Gastroesophageal sphincter (tissue), 4 donors: ENCODE results near the gene PHOX2B. TPM values are rescaled to one million over a fixed set of nuclear protein-coding genes. Genes with fewer than 3 reads are reported as not detected.

Experiments
- ATAC-seq: fragments of 150-250 bp; one replicate; pipeline ENCODE4 v1.9.1; 2016; ENCODE audit warnings: mild to moderate bottlenecking, moderate library complexity
- H3K27ac ChIP-seq, 4 donors: fragments of 200-600 bp; sonication (generic) in 3 of 4; 1 replicate in 3 of 4; 2 replicates in 1 of 4; pipeline ENCODE4 v1.5.1; 2016 to 2019
- H3K27me3 ChIP-seq: fragments of 200-600 bp; sonication (generic); one replicate; pipeline ENCODE4 v1.5.1; 2019
- H3K36me3 ChIP-seq, 2 donors: fragments of 200-600 bp; sonication (generic); one replicate each; pipeline ENCODE4 v1.5.1; 2019; ENCODE audit warnings: control low read depth in 1 of 2
- H3K4me1 ChIP-seq, 3 donors: fragments of 200-600 bp; sonication (generic); 1 replicate in 2 of 3; 2 replicates in 1 of 3; pipeline ENCODE4 v1.5.1; 2016 to 2019; ENCODE audit warnings: control low read depth in 2 of 3
- H3K4me3 ChIP-seq, 2 donors: fragments of 200-600 bp; sonication (generic); one replicate each; pipeline ENCODE4 v1.5.1; 2019; ENCODE audit warnings: mild to moderate bottlenecking in 1 of 2, moderate library complexity in 1 of 2
- H3K9me3 ChIP-seq, 3 donors: fragments of 200-600 bp; sonication (generic); one replicate each; pipeline ENCODE4 v1.5.1; 2017 to 2019; ENCODE audit warnings: control low read depth in 2 of 3
- CTCF ChIP-seq, 4 experiments: fragments of 200-600 bp in 2 of 4; fragments of 450-650 bp in 2 of 4; sonication (generic) in 1 of 4; IDR thresholded peaks; one replicate each; pipeline ENCODE4 v1.5.1; 2017 to 2019; ENCODE audit warnings: antibody characterized with exemption in 4 of 4, mild to moderate bottlenecking in 2 of 4, moderate library complexity in 2 of 4
- EP300 ChIP-seq: sonication (generic); formaldehyde crosslinking; IDR thresholded peaks from one replicate; pipeline ENCODE4 v1.6.1; 2017; ENCODE audit warnings: antibody characterized with exemption, mild to moderate bottlenecking
- POLR2A ChIP-seq, 2 donors: fragments of 450-650 bp; IDR thresholded peaks; one replicate each; pipeline ENCODE4 v1.6.1; 2017; ENCODE audit warnings: antibody characterized with exemption in 2 of 2, mild to moderate bottlenecking in 2 of 2, moderate library complexity in 1 of 2
- POLR2AphosphoS5 ChIP-seq: sonication (generic); formaldehyde crosslinking; IDR thresholded peaks from one replicate; pipeline ENCODE4 v1.6.1; 2017; ENCODE audit warnings: antibody characterized with exemption
- WGBS, 2 donors: methylation state at CpG; one replicate each; pipeline ENCODE4 v1.1.5; 2018; ENCODE audit warnings: low coverage in 1 of 2; 5-methylcytosine and 5-hydroxymethylcytosine counted together
- total RNA-seq, 4 donors: library from RNA; depleted of rRNA; stranded (reverse); fragments of >200 nt; gene quantifications; one replicate each; pipeline ENCODE4 v1.1.0, GENCODE V29; 2016

PHOX2B gene
- total RNA-seq, 4 donors from 2014 or later: 0.67 TPM; not detected in 3

GRCh38 chr4:41749631-41750039 is 1.1 kb upstream of the PHOX2B start:
- Histone ChIP-seq H3K4me3 (no peak overlapping the region), H3K4me1 (peaks cover 0 to 37% (median 0%) of the 10 kb centered on the region in 3 donors), H3K9me3 (peaks cover 0 to 11% (median 0%) of the 10 kb centered on the region in 3 donors), H3K27ac (no peak overlapping the region), H3K36me3 (no peaks in the 10 kb centered on the region), H3K27me3 (peaks cover 100% of the 10 kb centered on the region)
- TF ChIP-seq POLR2AphosphoS5: no peak
- TF ChIP-seq CTCF (IDR thresholded peaks at IDR 0.05): no peak
- no peak for TF ChIP-seq EP300
- TF ChIP-seq POLR2A (IDR thresholded peaks at IDR 0.05): no peak
- no peak for ATAC-seq
- WGBS, 2 donors: 3 to 10% methylated on average over 8 to 12 of the region's 12 CpGs

GRCh38 chr4:41748074-41748570 is 403 bp downstream of the PHOX2B start:
- ATAC-seq: no peak
- TF ChIP-seq POLR2A (IDR thresholded peaks at IDR 0.05) (no peak), CTCF (IDR thresholded peaks at IDR 0.05) (no peak), EP300 (no peak), POLR2AphosphoS5 (no peak)
- no peak overlapping the region for H3K27ac ChIP-seq
- H3K9me3 ChIP-seq: peaks cover 0 to 11% (median 0%) of the 10 kb centered on the region in 3 donors
- H3K4me1 ChIP-seq: peaks cover 0 to 37% (median 0%) of the 10 kb centered on the region in 3 donors
- no peaks in the 10 kb centered on the region for H3K36me3 ChIP-seq
- peaks cover 100% of the 10 kb centered on the region for H3K27me3 ChIP-seq
- H3K4me3 ChIP-seq: no peak overlapping the region
- 5 to 6% methylated on average over 9 to 12 of the region's 21 CpGs for WGBS, 2 donors

GRCh38 chr4:41747230-41748055 is 1.1 kb downstream of the PHOX2B start:
- Histone ChIP-seq H3K9me3 (peaks cover 0 to 11% (median 0%) of the 10 kb centered on the region in 3 donors), H3K36me3 (no peaks in the 10 kb centered on the region), H3K27me3 (peaks cover 98% of the 10 kb centered on the region), H3K27ac (no peak overlapping the region), H3K4me1 (peaks cover 0 to 37% (median 0%) of the 10 kb centered on the region in 3 donors), H3K4me3 (no peak overlapping the region)
- no peak for ATAC-seq
- WGBS, 2 donors: 4 to 6% methylated on average over 9 to 23 of the region's 49 CpGs
- TF ChIP-seq EP300: no peak
- TF ChIP-seq POLR2AphosphoS5: no peak
- no peak for TF ChIP-seq POLR2A (IDR thresholded peaks at IDR 0.05)
- TF ChIP-seq CTCF (IDR thresholded peaks at IDR 0.05): no peak

GRCh38 chr4:41746440-41747229 is 1.9 kb downstream of the PHOX2B start:
- H3K27me3 ChIP-seq: peaks cover 98% of the 10 kb centered on the region
- TF ChIP-seq EP300 (no peak), POLR2AphosphoS5 (no peak), POLR2A (IDR thresholded peaks at IDR 0.05) (no peak), CTCF (IDR thresholded peaks at IDR 0.05) (no peak)
- H3K9me3 ChIP-seq: peaks cover 0 to 11% (median 0%) of the 10 kb centered on the region in 3 donors
- H3K36me3 ChIP-seq: no peaks in the 10 kb centered on the region
- no peak overlapping the region for H3K4me3 ChIP-seq
- 6 to 20% methylated on average over 1 to 16 of the region's 37 CpGs for WGBS, 2 donors
- peaks cover 0 to 35% (median 0%) of the 10 kb centered on the region in 3 donors for H3K4me1 ChIP-seq
- H3K27ac ChIP-seq: no peak overlapping the region
- ATAC-seq: no peak
